Heart left ventricle (tissue), 13 donors: Measurements from ENCODE around the gene XPR1.

Experiments
- POLR2A ChIP-seq, 2 donors: fragments of 450-650 bp; IDR thresholded peaks; one replicate each; pipeline ENCODE4 v1.6.1; 2017; ENCODE audit warnings: antibody characterized with exemption in 2 of 2, mild to moderate bottlenecking in 2 of 2, moderate library complexity in 2 of 2
- TF ChIP-seq, protein P1 (sequence below), 12 donors: fragments of 200-600 bp; sonication (generic) in 4 of 12; IDR thresholded peaks; one replicate each; pipeline versions ENCODE4 v1.5.0 to v1.8.0; 2018 to 2022; ENCODE audit warnings: antibody characterized with exemption in 12 of 12, mild to moderate bottlenecking in 5 of 12
- donor health status: ischemic (EF 13 %, LVEDD 7.1; RV severe dilation, severe dysfunction).
- donor health status: DM: no; HTN: yes; CAD: no.
- donor health status: DM: no; HTN: no; CAD: no.
- donor health status: ischemic (EF 25% LVEDD 6.9; RV normal size, moderate dysfunction).
- donor health status: ischemic (EF 25% LVEDD 5.7; RV mildly dilated, moderate dysfunction).
- donor health status: ischemic (EF 35%, LVEDD 5.7; RV mildly dilated, moderate dysfunction).
- donor health status: nonischemic (EF 11% LVEDD 7.7; RV severe dilation, severe dysfunction).
- donor health status: DM: yes; HTN: yes; CAD: no.
- donor health status: PGD.
- donor health status: ischemic (EF 29% LVEDD 5.4; RV normal size, mild dysfunction).
- donor health status: nonischemic (EF 23%, LVEDD 6.1; RV moderate dilation, normal function).

- TF ChIP-seq, protein P1, sequence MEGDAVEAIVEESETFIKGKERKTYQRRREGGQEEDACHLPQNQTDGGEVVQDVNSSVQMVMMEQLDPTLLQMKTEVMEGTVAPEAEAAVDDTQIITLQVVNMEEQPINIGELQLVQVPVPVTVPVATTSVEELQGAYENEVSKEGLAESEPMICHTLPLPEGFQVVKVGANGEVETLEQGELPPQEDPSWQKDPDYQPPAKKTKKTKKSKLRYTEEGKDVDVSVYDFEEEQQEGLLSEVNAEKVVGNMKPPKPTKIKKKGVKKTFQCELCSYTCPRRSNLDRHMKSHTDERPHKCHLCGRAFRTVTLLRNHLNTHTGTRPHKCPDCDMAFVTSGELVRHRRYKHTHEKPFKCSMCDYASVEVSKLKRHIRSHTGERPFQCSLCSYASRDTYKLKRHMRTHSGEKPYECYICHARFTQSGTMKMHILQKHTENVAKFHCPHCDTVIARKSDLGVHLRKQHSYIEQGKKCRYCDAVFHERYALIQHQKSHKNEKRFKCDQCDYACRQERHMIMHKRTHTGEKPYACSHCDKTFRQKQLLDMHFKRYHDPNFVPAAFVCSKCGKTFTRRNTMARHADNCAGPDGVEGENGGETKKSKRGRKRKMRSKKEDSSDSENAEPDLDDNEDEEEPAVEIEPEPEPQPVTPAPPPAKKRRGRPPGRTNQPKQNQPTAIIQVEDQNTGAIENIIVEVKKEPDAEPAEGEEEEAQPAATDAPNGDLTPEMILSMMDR (IDR thresholded peaks at IDR 0.05), result no peak
- no peak for TF ChIP-seq POLR2A (IDR thresholded peaks at IDR 0.05)
Measured at GRCh38 chr1:180787628-180788307, 155.9 kb downstream of the XPR1 start.
